ENCODE data around the gene LAMA4.

GRCh38 chr6:112190164-112190563, 64.2 kb downstream of the LAMA4 start:
- no peak for TF ChIP-seq CTCF (conservative IDR thresholded peaks at IDR 0.05; ENCODE audit: low read depth, low read length)
- no peak for TF ChIP-seq EZH2phosphoT487 (IDR thresholded peaks at IDR 0.05; ENCODE audit: borderline replicate concordance, low read length)
- no peak for TF ChIP-seq EZH2 (IDR thresholded peaks at IDR 0.05; ENCODE audit: low read length, unreplicated experiment)
